Stimulated activated naive CD8-positive, alpha-beta T cell treated with anti-CD3 and anti-CD28 coated beads, Interleukin-15, amount 100 ng/mL, for 72 hours (primary cell): ENCODE data around the gene ZNF570.

Source experiments
- ATAC-seq: fragments of 150-1000 bp; cut with Tn5 transposase; 2 replicates; pipeline ENCODE4 v1.10.0; 2021; ENCODE audit warnings: mild to moderate bottlenecking, moderate library complexity
- DNase-seq, 2 donors: peaks; one replicate each; pipeline ENCODE4 v3.0.0; 2021 to 2022
- H3K27ac Mint-ChIP-seq, 2 donors: one replicate each; pipeline ENCODE4 v1.8.0; 2022; ENCODE audit warnings: mild to moderate bottlenecking in 2 of 2, mixed read lengths in 2 of 2, moderate library complexity in 2 of 2
- H3K27me3 Mint-ChIP-seq: one replicate; pipeline ENCODE4 v1.8.0; 2022; ENCODE audit warnings: mixed read lengths
- H3K4me1 Mint-ChIP-seq: one replicate; pipeline ENCODE4 v1.8.0; 2022; ENCODE audit warnings: mild to moderate bottlenecking, mixed read lengths
- H3K4me3 Mint-ChIP-seq, 2 donors: one replicate each; pipeline ENCODE4 v1.8.0; 2022; ENCODE audit warnings: mild to moderate bottlenecking in 2 of 2, mixed read lengths in 2 of 2, moderate library complexity in 1 of 2
- H3K9me3 Mint-ChIP-seq, 2 donors: one replicate each; pipeline ENCODE4 v1.8.0; 2022; ENCODE audit warnings: mixed read lengths in 2 of 2

The ZNF570 gene

DNA sequence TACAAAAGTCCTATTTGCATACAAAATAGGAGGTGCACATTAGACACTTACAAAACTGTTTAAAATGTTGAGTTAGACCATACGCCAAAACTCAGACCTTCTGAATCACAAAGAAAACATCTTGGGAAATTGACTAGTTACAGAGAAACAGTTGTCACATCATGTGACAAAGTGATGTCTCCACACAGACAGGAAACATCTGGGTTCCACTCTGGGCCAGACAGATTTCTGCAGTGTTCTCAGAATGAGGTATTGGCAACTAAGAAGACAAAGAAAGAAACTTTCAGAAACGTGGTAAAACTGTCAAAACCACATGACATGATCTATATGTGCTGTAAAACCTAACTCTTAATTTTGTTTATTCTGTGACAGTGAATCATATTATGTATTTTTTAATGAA, 44.2 kb downstream of the ZNF570 start:
- no peak for DNase-seq
- peaks cover 25 to 45% of the 10 kb centered on the region in 2 donors for H3K9me3 Mint-ChIP-seq
- ATAC-seq: no peak
- H3K27me3 Mint-ChIP-seq: no peaks in the 10 kb centered on the region
- H3K4me3 Mint-ChIP-seq: no peak overlapping the region
- H3K27ac Mint-ChIP-seq: no peak overlapping the region
- no peaks in the 10 kb centered on the region for H3K4me1 Mint-ChIP-seq

DNA sequence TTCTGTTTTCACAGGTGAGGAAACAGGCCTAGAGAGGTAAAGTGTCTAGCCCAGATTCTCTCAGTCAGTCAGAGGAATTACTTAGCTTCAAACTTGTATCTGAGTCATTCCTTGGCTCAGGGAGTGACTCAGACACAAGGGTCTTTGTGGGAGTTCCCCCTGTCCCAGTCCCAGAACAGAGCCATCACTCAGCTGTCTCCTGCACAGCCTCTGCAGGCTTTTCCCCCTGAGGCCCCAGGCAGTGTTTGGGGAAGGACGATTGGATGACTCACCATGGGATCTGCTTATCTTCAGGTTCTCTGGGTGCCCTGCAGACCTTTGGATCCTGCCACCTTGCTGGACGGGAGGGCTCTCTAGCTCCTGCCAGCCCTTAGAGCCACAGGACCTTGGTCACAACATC, 50.7 kb downstream of the ZNF570 start:
- Mint-ChIP-seq H3K4me3 (no peak overlapping the region), H3K4me1 (no peaks in the 10 kb centered on the region), H3K9me3 (peaks cover 24 to 41% of the 10 kb centered on the region in 2 donors), H3K27me3 (no peaks in the 10 kb centered on the region), H3K27ac (no peak overlapping the region)
- peak; percentile 61 for ATAC-seq
- DNase-seq: no peak

DNA sequence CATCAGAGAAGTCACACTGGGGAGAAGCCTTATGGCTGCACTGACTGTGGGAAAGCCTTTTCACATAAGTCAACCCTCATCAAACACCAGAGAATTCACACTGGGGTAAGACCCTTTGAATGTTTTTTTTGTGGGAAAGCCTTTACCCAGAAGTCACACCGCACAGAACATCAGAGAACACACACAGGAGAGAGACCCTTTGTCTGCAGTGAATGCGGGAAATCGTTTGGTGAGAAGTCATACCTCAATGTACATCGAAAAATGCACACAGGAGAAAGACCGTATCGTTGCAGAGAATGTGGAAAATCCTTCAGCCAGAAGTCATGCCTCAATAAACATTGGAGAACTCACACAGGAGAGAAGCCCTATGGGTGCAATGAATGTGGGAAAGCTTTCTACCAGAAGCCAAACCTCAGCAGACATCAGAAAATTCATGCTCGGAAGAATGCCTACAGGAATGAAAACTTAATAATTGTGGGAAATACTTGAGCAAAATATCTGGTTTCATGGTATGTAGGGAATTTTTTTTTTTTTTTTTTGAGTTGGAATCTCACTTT, 68.3 kb downstream of the ZNF570 start:
- Mint-ChIP-seq H3K9me3 (peaks cover 27 to 56% of the 10 kb centered on the region in 2 donors), H3K27ac (no peak overlapping the region), H3K27me3 (no peaks in the 10 kb centered on the region), H3K4me1 (no peaks in the 10 kb centered on the region), H3K4me3 (no peak overlapping the region)
- ATAC-seq (no peak), DNase-seq (no peak)
